ENCODE data around the gene USH1C.

DNA sequence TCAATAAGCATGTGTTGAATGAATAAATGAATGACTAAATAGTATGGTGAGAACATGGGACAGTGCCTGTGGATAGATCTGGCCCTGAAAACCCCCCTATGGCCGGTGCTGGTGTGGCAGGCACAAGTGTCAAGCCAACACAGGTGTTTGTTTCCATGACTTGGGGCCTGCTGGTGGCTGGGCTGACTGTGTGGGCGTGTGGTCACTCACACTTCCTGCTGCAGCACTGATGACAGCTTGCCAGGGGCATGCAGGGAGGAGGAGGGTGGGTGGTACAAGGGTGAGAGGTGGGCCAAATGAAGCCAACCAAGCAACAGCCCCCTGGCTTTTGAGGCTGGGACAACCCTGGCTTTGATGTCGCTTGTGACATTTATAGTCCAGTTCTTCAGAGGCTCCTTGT lies 37.3 kb downstream of the USH1C start:
- TF ChIP-seq, protein P1, sequence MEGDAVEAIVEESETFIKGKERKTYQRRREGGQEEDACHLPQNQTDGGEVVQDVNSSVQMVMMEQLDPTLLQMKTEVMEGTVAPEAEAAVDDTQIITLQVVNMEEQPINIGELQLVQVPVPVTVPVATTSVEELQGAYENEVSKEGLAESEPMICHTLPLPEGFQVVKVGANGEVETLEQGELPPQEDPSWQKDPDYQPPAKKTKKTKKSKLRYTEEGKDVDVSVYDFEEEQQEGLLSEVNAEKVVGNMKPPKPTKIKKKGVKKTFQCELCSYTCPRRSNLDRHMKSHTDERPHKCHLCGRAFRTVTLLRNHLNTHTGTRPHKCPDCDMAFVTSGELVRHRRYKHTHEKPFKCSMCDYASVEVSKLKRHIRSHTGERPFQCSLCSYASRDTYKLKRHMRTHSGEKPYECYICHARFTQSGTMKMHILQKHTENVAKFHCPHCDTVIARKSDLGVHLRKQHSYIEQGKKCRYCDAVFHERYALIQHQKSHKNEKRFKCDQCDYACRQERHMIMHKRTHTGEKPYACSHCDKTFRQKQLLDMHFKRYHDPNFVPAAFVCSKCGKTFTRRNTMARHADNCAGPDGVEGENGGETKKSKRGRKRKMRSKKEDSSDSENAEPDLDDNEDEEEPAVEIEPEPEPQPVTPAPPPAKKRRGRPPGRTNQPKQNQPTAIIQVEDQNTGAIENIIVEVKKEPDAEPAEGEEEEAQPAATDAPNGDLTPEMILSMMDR (IDR thresholded peaks at IDR 0.05) = no peak
- TF ChIP-seq POLR2A (IDR thresholded peaks at IDR 0.05) (no peak), POLR2AphosphoS5 (IDR thresholded peaks at IDR 0.05) (no peak)
